ENCODE data around the gene REST.

GRCh38 chr4:56971383-56971782, 63.7 kb downstream of the REST start:
- TF ChIP-seq, protein P1, sequence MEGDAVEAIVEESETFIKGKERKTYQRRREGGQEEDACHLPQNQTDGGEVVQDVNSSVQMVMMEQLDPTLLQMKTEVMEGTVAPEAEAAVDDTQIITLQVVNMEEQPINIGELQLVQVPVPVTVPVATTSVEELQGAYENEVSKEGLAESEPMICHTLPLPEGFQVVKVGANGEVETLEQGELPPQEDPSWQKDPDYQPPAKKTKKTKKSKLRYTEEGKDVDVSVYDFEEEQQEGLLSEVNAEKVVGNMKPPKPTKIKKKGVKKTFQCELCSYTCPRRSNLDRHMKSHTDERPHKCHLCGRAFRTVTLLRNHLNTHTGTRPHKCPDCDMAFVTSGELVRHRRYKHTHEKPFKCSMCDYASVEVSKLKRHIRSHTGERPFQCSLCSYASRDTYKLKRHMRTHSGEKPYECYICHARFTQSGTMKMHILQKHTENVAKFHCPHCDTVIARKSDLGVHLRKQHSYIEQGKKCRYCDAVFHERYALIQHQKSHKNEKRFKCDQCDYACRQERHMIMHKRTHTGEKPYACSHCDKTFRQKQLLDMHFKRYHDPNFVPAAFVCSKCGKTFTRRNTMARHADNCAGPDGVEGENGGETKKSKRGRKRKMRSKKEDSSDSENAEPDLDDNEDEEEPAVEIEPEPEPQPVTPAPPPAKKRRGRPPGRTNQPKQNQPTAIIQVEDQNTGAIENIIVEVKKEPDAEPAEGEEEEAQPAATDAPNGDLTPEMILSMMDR (IDR thresholded peaks at IDR 0.05; ENCODE audit: control extremely low read depth in 1 of 3, insufficient read depth in 1 of 3, low read depth in 1 of 3, low read length in 3 of 3) = no peak
- TF ChIP-seq HDAC2 (IDR thresholded peaks at IDR 0.05; ENCODE audit: borderline replicate concordance in 1 of 2, low read depth in 2 of 2, low read length in 2 of 2) = no peak

Measured in H1 (cell line).